SK-N-SH treated with all-trans-retinoic acid at 6 μM for 48 hours (cell line): ENCODE measurements around the gene RAB5B.

Experiments
- PPARA ChIP-seq: fragments of 250-450 bp; sonication (Bioruptor Pico); IDR thresholded peaks from 2 replicates; pipeline ENCODE4 v1.5.0; 2020; ENCODE audit warnings: mild to moderate bottlenecking, borderline replicate concordance
- SNAI2 ChIP-seq: fragments of 250-450 bp; sonication (Bioruptor Pico); IDR thresholded peaks from 2 replicates; pipeline ENCODE4 v1.5.0; 2020; ENCODE audit warnings: mild to moderate bottlenecking, moderate library complexity
- ZNF8 ChIP-seq: fragments of 450-650 bp; formaldehyde crosslinking; IDR thresholded peaks from 2 replicates; pipeline ENCODE4 v1.5.0; 2020; ENCODE audit warnings: mild to moderate bottlenecking, moderate library complexity
- TF ChIP-seq, protein P1 (sequence below): fragments of 250-450 bp; sonication (Bioruptor Pico); IDR thresholded peaks from 2 replicates; pipeline ENCODE4 v1.5.1; 2021; ENCODE audit warnings: mild to moderate bottlenecking, moderate library complexity

DNA sequence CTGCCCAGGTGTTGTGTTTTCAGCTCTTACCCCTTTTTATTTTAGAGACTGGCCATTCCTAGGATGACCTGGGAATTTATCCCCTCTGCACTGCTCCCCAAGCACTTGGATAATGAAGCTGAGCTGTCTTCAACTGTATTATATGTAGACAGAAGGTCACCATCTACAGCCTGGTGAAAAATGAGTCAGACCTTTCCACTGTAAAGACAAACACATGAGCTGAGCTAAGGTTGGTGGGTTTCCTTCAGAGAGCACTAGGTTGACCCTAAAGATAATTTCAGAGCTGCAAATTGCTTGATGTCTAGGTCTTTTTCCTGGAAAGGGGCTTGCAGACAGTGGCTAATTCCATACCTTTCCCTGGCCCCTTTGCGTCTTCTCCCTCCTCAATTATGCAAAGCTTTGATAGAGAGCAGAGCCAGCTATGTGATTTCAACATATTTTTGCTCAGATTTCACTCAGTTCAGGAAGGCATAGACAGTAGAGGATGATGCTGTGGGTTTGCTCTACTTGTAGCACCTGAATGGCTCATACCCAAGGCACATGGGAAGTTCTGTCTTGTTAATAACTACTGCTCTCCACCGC is 37.7 kb downstream of the RAB5B start:
- TF ChIP-seq ZNF8 (no peak), SNAI2 (CRISPR knock-in tag) (no peak), PPARA (no peak)
- TF ChIP-seq, protein P1, sequence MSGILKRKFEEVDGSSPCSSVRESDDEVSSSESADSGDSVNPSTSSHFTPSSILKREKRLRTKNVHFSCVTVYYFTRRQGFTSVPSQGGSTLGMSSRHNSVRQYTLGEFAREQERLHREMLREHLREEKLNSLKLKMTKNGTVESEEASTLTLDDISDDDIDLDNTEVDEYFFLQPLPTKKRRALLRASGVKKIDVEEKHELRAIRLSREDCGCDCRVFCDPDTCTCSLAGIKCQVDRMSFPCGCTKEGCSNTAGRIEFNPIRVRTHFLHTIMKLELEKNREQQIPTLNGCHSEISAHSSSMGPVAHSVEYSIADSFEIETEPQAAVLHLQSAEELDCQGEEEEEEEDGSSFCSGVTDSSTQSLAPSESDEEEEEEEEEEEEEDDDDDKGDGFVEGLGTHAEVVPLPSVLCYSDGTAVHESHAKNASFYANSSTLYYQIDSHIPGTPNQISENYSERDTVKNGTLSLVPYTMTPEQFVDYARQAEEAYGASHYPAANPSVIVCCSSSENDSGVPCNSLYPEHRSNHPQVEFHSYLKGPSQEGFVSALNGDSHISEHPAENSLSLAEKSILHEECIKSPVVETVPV (CRISPR knock-in tag): no peak
